GM12878 (cell line): Measurements from ENCODE around the gene EVI5L. TPM values are rescaled to one million over a fixed set of nuclear protein-coding genes. Genes with fewer than 3 reads are reported as not detected.

Source experiments
- ATAC-seq: fragments of 200-7000 bp; cut with Tn5 transposase; 3 replicates; pipeline ENCODE4 v1.9.1; 2020; ENCODE audit warnings: mild to moderate bottlenecking, moderate library complexity
- BruUV-seq: library from RNA; stranded (reverse); fragments of 400-500 nt; replicated peaks from 2 replicates; lab custom pipeline; 2021; lab: Mats Ljungman, UMichigan
- CTCF ChIA-PET: fragments of 300-600 bp; sonication (Branson Sonifier 250); formaldehyde crosslinking; extraction: SDS; loops from one replicate; lab custom pipeline; 2021; ENCODE audit warnings: inconsistent platforms; lab: Yijun Ruan, JAX
- POLR2A ChIA-PET: fragments of 350-600 bp; formaldehyde crosslinking; extraction: SDS; loops from one replicate; lab custom pipeline; 2021; ENCODE audit warnings: inconsistent platforms; lab: Charles Lee
- RAD21 ChIA-PET: fragments of 300-600 bp; sonication (Branson Sonifier 250); formaldehyde crosslinking; loops from one replicate; lab custom pipeline; 2023; ENCODE audit warnings: antibody characterized with exemption; ENCODE audit not compliant: unreplicated experiment; lab: Charles Lee
- SMC1A ChIA-PET: fragments of 300-600 bp; sonication (Branson Sonifier 250); formaldehyde crosslinking; loops from one replicate; lab custom pipeline; 2023; ENCODE audit not compliant: unreplicated experiment, uncharacterized antibody; lab: Charles Lee
- DNase-seq: peaks from one replicate; pipeline ENCODE4 v3.0.0-alpha.2; 2011; ENCODE audit warnings: low read depth, low spot score
- FAIRE-seq: peaks from 3 replicates; lab custom pipeline; 2011; peaks lifted over from hg19 to GRCh38; lab: Jason Lieb, UNC
- H2AFZ ChIP-seq: 2 replicates; pipeline ENCODE4 v1.6.0; 2011; ENCODE audit warnings: low read depth, low read length, control low read depth; ENCODE audit not compliant: control insufficient read depth
- H3K27ac ChIP-seq: 2 replicates; pipeline ENCODE4 v1.5.1; 2011; ENCODE audit warnings: control low read depth; ENCODE audit not compliant: control insufficient read depth, insufficient read depth
- H3K27me3 ChIP-seq, 2 experiments: replicated peaks in 1 of 2; 2 replicates each; pipeline versions ENCODE4 v1.6.0 to v1.6.1; 2011; ENCODE audit warnings: low read length in 1 of 2; ENCODE audit not compliant: control insufficient read depth in 2 of 2, insufficient read depth in 2 of 2
- H3K36me3 ChIP-seq, 2 experiments: 2 replicates each; pipeline ENCODE4 v1.5.1; 2011; ENCODE audit warnings: low read length in 1 of 2; ENCODE audit not compliant: control insufficient read depth in 2 of 2, insufficient read depth in 2 of 2
- H3K4me1 ChIP-seq: 2 replicates; pipeline ENCODE4 v1.6.1; 2011; ENCODE audit warnings: mild to moderate bottlenecking, low read length, moderate library complexity, mixed read lengths; ENCODE audit not compliant: control insufficient read depth, insufficient read depth
- H3K4me2 ChIP-seq: 2 replicates; pipeline ENCODE4 v1.6.0; 2011; ENCODE audit warnings: control low read depth; ENCODE audit not compliant: control insufficient read depth, insufficient read depth
- H3K4me3 ChIP-seq: fragments of 200-600 bp; sonication (generic); 2 replicates; pipeline ENCODE4 v1.5.1; 2016
- H3K79me2 ChIP-seq: 2 replicates; pipeline ENCODE4 v1.6.0; 2011; ENCODE audit warnings: low read length; ENCODE audit not compliant: control insufficient read depth, insufficient read depth
- H3K9ac ChIP-seq: 2 replicates; pipeline ENCODE4 v1.8.0; 2011; ENCODE audit warnings: low read length, control low read depth, mixed read lengths; ENCODE audit not compliant: control insufficient read depth, insufficient read depth
- H3K9me3 ChIP-seq: replicated peaks from 3 replicates; pipeline ENCODE4 v1.5.1; 2011; ENCODE audit warnings: mild to moderate bottlenecking, low read length; ENCODE audit not compliant: control insufficient read depth, insufficient read depth
- H4K20me1 ChIP-seq: 2 replicates; pipeline ENCODE4 v1.6.0; 2011; ENCODE audit not compliant: control insufficient read depth, insufficient read depth
- CREB1 ChIP-seq: IDR thresholded peaks from 2 replicates; pipeline ENCODE4 v1.6.1; 2012; ENCODE audit warnings: low read depth, mild to moderate bottlenecking, inconsistent platforms
- E2F4 ChIP-seq: IDR thresholded peaks from 2 replicates; pipeline ENCODE4 v1.6.1; 2012; ENCODE audit warnings: low read depth, low read length, improper control_type of control experiment
- EP300 ChIP-seq, 2 experiments: fragments of 150-350 bp in 1 of 2; IDR thresholded peaks; 2 replicates each; pipeline ENCODE4 v1.6.1; 2011 to 2012; ENCODE audit warnings: low read depth in 2 of 2, low read length in 2 of 2, borderline replicate concordance in 1 of 2, improper control_type of control experiment in 1 of 2, inconsistent platforms in 1 of 2; ENCODE audit not compliant: control insufficient read depth in 1 of 2
- FOXK2 ChIP-seq: fragments of 450-650 bp; IDR thresholded peaks from 2 replicates; pipeline ENCODE4 v1.6.1; 2017; ENCODE audit warnings: mild to moderate bottlenecking, moderate library complexity
- HDGF ChIP-seq: fragments of 450-650 bp; IDR thresholded peaks from 2 replicates; pipeline ENCODE4 v1.6.1; 2016; ENCODE audit warnings: antibody characterized with exemption
- MEF2B ChIP-seq: fragments of 450-650 bp; IDR thresholded peaks from 2 replicates; pipeline ENCODE4 v1.6.1; 2018; ENCODE audit warnings: mild to moderate bottlenecking, moderate library complexity; ENCODE audit not compliant: partially characterized antibody, poor library complexity, severe bottlenecking
- MTA3 ChIP-seq: IDR thresholded peaks from 2 replicates; pipeline ENCODE4 v1.6.1; 2012; ENCODE audit warnings: low read length, inconsistent platforms, borderline replicate concordance
- NR2F1 ChIP-seq: fragments of 450-650 bp; conservative IDR thresholded peaks from 2 replicates; pipeline ENCODE4 v1.6.1; 2017; ENCODE audit warnings: mild to moderate bottlenecking
- RELB ChIP-seq: fragments of 450-650 bp; IDR thresholded peaks from 2 replicates; pipeline ENCODE4 v1.6.1; 2017; ENCODE audit warnings: low read depth, mild to moderate bottlenecking, moderate library complexity
- RUNX3 ChIP-seq: IDR thresholded peaks from 2 replicates; pipeline ENCODE4 v1.6.1; 2012; ENCODE audit warnings: low read length, inconsistent platforms
- SMAD1 ChIP-seq: fragments of 450-650 bp; IDR thresholded peaks from 2 replicates; pipeline ENCODE4 v1.6.1; 2018; ENCODE audit warnings: mild to moderate bottlenecking, low read depth; ENCODE audit not compliant: partially characterized antibody
- SMARCA5 ChIP-seq: fragments of 450-650 bp; IDR thresholded peaks from 2 replicates; pipeline ENCODE4 v1.6.1; 2017; ENCODE audit warnings: mild to moderate bottlenecking
- TCF12 ChIP-seq: IDR thresholded peaks from 2 replicates; pipeline ENCODE4 v1.6.1; 2011; ENCODE audit warnings: low read depth, mild to moderate bottlenecking, low read length
- ZNF207 ChIP-seq: fragments of 450-650 bp; IDR thresholded peaks from 2 replicates; pipeline ENCODE4 v1.6.1; 2014; ENCODE audit warnings: antibody characterized with exemption, mild to moderate bottlenecking, borderline replicate concordance
- WGBS: methylation state at CpG from one replicate; pipeline ENCODE4 v1.1.6; 2016; ENCODE audit warnings: low lambda C conversion rate; ENCODE audit not compliant: insufficient replicate concordance, insufficient coverage; ENCODE audit errors: missing lambda C conversion rate; 5-methylcytosine and 5-hydroxymethylcytosine counted together
- in situ Hi-C: fragments of 300-500 bp; cut with MboI; formaldehyde crosslinking; loops from 9 replicates; pipeline ENCODE4 v1.14.3; 2018; ENCODE audit warnings: mixed read lengths
- intact Hi-C: fragments of 100-400 bp; cut with micrococcal nuclease; formaldehyde crosslinking; loops from one replicate; pipeline ENCODE4 v1.14.2; 2022; ENCODE audit not compliant: unreplicated experiment
- polyA plus RNA-seq, 11 experiments: library from polyadenylated mRNA; depleted of rRNA in 4 of 11; unstranded in 6 of 11; stranded (reverse) in 5 of 11; fragments of >200 nt; fragmentation: Nextera tagmentation in 4 of 11; fragmentation: Illumina TruSeq in 1 of 11; extraction: Ambion mirVana in 4 of 11; extraction: Trizol in 1 of 11; gene quantifications; 1 replicate in 1 of 11; 2 replicates in 10 of 11; pipeline versions ENCODE4 v1.2.1 to v1.2.3, GENCODE V29; 2011 to 2016; ENCODE audit warnings: inconsistent platforms in 2 of 11, missing spikeins in 2 of 11, low read depth in 1 of 11
- total RNA-seq, 4 experiments: library from RNA; depleted of rRNA in 3 of 4; stranded (reverse); fragments of >200 nt in 3 of 4; fragmentation: Illumina TruSeq in 1 of 4; extraction: Trizol in 1 of 4; gene quantifications; 2 replicates each; pipeline versions ENCODE4 v1.2.1 to v1.2.3, GENCODE V29; 2013 to 2021
- TF ChIP-seq, protein P1 (sequence below): IDR thresholded peaks from 2 replicates; pipeline ENCODE4 v1.6.1; 2012; ENCODE audit warnings: low read depth, low read length, improper control_type of control experiment
- TF ChIP-seq, protein P2 (sequence below): IDR thresholded peaks from 2 replicates; pipeline ENCODE4 v1.6.1; 2012; ENCODE audit warnings: low read depth, low read length, improper control_type of control experiment

Gene EVI5L
- total and polyA plus RNA-seq, 10 of the 15 experiments (the other 5 are each of a cell fraction or from before 2014, with no cell fraction given) = 0.23 to 13.8 (median 5.0) TPM

GRCh38 chr19:7788178-7788932 is 41.7 kb upstream of the EVI5L start:
- BruUV-seq = no TSS peak
- SMC1A ChIA-PET = no interaction called here
- ATAC-seq (no peak), FAIRE-seq (no peak), DNase-seq (no peak)
- Histone ChIP-seq H3K36me3 (no peaks in the 10 kb centered on the region), H3K27me3 (peaks cover 3 to 6% of the 10 kb centered on the region in 2 experiments), H3K9me3 (no peaks in the 10 kb centered on the region; the same call in 2 of the 3 replicates), H3K27ac (no peak overlapping the region), H3K9ac (no peak overlapping the region), H3K4me2 (no peak overlapping the region), H3K79me2 (no peaks in the 10 kb centered on the region), H4K20me1 (no peaks in the 10 kb centered on the region), H2AFZ (no peak overlapping the region), H3K4me1 (no peaks in the 10 kb centered on the region; the same call in 1 of the 2 replicates), H3K4me3 (no peak overlapping the region)
- in situ Hi-C loops (no loop called here), intact Hi-C loops (no loop called here)
- 17% methylated on average over 35 of the region's 67 CpGs for WGBS
- RAD21 ChIA-PET = no interaction called here
- POLR2A ChIA-PET = no interaction called here
- CTCF ChIA-PET = no interaction called here
- TF ChIP-seq NR2F1 = no peak
- TF ChIP-seq TCF12 = no peak
- TF ChIP-seq, protein P1, sequence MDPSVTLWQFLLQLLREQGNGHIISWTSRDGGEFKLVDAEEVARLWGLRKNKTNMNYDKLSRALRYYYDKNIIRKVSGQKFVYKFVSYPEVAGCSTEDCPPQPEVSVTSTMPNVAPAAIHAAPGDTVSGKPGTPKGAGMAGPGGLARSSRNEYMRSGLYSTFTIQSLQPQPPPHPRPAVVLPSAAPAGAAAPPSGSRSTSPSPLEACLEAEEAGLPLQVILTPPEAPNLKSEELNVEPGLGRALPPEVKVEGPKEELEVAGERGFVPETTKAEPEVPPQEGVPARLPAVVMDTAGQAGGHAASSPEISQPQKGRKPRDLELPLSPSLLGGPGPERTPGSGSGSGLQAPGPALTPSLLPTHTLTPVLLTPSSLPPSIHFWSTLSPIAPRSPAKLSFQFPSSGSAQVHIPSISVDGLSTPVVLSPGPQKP = no peak
- TF ChIP-seq CREB1 = no peak
- TF ChIP-seq RUNX3 = no peak
- no peak for TF ChIP-seq MTA3
- no peak for TF ChIP-seq MEF2B
- no peak for TF ChIP-seq SMAD1
- TF ChIP-seq E2F4 = no peak
- TF ChIP-seq, protein P2, sequence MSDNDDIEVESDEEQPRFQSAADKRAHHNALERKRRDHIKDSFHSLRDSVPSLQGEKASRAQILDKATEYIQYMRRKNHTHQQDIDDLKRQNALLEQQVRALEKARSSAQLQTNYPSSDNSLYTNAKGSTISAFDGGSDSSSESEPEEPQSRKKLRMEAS = no peak
- no peak for TF ChIP-seq RELB
- no peak for TF ChIP-seq FOXK2
- no peak for TF ChIP-seq SMARCA5
- TF ChIP-seq ZNF207 = no peak
- no peak for TF ChIP-seq HDGF
- TF ChIP-seq EP300 (IDR thresholded peaks at IDR 0.05; ENCODE audit: borderline replicate concordance in 1 of 2, control insufficient read depth in 1 of 2, low read depth in 2 of 2, low read length in 2 of 2) = no peak
